Transverse colon (tissue), 4 donors: ENCODE results near the gene HELZ. TPM values are rescaled to one million over a fixed set of nuclear protein-coding genes. Genes with fewer than 3 reads are reported as not detected.
A peak's percentile ranks its signal among the peaks of the same experiment; 100 is the strongest.

Experiments used
- DNase-seq: peaks from one replicate; pipeline ENCODE4 v3.0.0-alpha.2; 2019
- H3K27ac ChIP-seq, 4 donors: fragments of 200-600 bp; sonication (generic); 2 replicates each; pipeline ENCODE4 v1.5.1; 2016 to 2018; ENCODE audit warnings: inconsistent platforms in 4 of 4
- H3K27me3 ChIP-seq: fragments of 200-600 bp; sonication (generic); 2 replicates; pipeline ENCODE4 v1.5.1; 2017; ENCODE audit warnings: inconsistent platforms
- H3K36me3 ChIP-seq, 4 donors: fragments of 200-600 bp; sonication (generic); 2 replicates each; pipeline ENCODE4 v1.5.1; 2017 to 2019; ENCODE audit warnings: inconsistent platforms in 4 of 4
- H3K4me1 ChIP-seq, 4 donors: fragments of 200-600 bp; sonication (generic); 2 replicates each; pipeline ENCODE4 v1.5.1; 2017 to 2020; ENCODE audit warnings: inconsistent platforms in 4 of 4
- H3K4me3 ChIP-seq, 4 donors: fragments of 200-600 bp; sonication (generic); 1 replicate in 1 of 4; 2 replicates in 3 of 4; pipeline versions ENCODE4 v1.5.1 to v1.6.1; 2017 to 2019; ENCODE audit warnings: inconsistent platforms in 4 of 4
- H3K9me3 ChIP-seq, 2 donors: fragments of 200-600 bp; sonication (generic); 2 replicates each; pipeline ENCODE4 v1.5.1; 2017 to 2019; ENCODE audit warnings: inconsistent platforms in 2 of 2
- CTCF ChIP-seq, 5 experiments: fragments of 200-600 bp in 3 of 5; fragments of 450-650 bp in 2 of 5; sonication (generic) in 3 of 5; IDR thresholded peaks; 1 replicate in 2 of 5; 2 replicates in 3 of 5; pipeline ENCODE4 v1.5.1; 2016 to 2017; ENCODE audit warnings: antibody characterized with exemption in 5 of 5, inconsistent platforms in 3 of 5, mild to moderate bottlenecking in 2 of 5, moderate library complexity in 1 of 5
- EP300 ChIP-seq: sonication (generic); formaldehyde crosslinking; IDR thresholded peaks from one replicate; pipeline ENCODE4 v1.6.1; 2017; ENCODE audit warnings: antibody characterized with exemption, low read depth
- POLR2A ChIP-seq: fragments of 450-650 bp; IDR thresholded peaks from one replicate; pipeline ENCODE4 v1.6.1; 2016; ENCODE audit warnings: antibody characterized with exemption, mild to moderate bottlenecking, moderate library complexity
- POLR2AphosphoS5 ChIP-seq, 3 donors: sonication (generic); formaldehyde crosslinking; IDR thresholded peaks; one replicate each; pipeline ENCODE4 v1.6.1; 2016; ENCODE audit warnings: antibody characterized with exemption in 3 of 3
- WGBS, 2 donors: methylation state at CpG; one replicate each; pipeline ENCODE4 v1.1.5; 2018; ENCODE audit warnings: low coverage in 1 of 2; 5-methylcytosine and 5-hydroxymethylcytosine counted together
- in situ Hi-C, 4 donors: fragments of 200-750 bp; cut with MboI; loops; one replicate each; pipeline versions ENCODE4 v1.15.0 to v1.15.1; 2017; ENCODE audit warnings: low sequenced_read_pairs in 3 of 4, low pct_ligation_motif_present in 1 of 4, low pct_unique_long_range_greater_than_20kb in 1 of 4
- intact Hi-C: fragments of 100-400 bp; cut with DNase I; formaldehyde crosslinking; loops from one replicate; pipeline ENCODE4 v1.15.1; 2023; ENCODE audit warnings: low total_unique reads
- total RNA-seq, 4 donors: library from RNA; depleted of rRNA; stranded (reverse); fragments of >200 nt; gene quantifications; one replicate each; pipeline ENCODE4 v1.1.0, GENCODE V29; 2016

HELZ gene
- total RNA-seq, 4 donors from 2014 or later: 31.8 to 126 (median 56.0) TPM

- DNase-seq: no peak
- H3K27me3 ChIP-seq: no peaks in the 10 kb centered on the region
- H3K4me1 ChIP-seq: no peaks in the 10 kb centered on the region
- in situ Hi-C loops (loop anchor here in 1 of 4 donors (25.0 kb wide), 2 partner anchors 246 to 421 kb away; no protein-coding TSS in a partner anchor), intact Hi-C loops (no loop called here)
- no peak overlapping the region for H3K4me3 ChIP-seq
- TF ChIP-seq EP300 (no peak), POLR2AphosphoS5 (IDR thresholded peaks at IDR 0.05) (no peak), CTCF (IDR thresholded peaks at IDR 0.05) (peak in 2 of 5 experiments; percentile 8 to 18)
- peaks cover 0 to 18% (median 9%) of the 10 kb centered on the region in 4 donors for H3K36me3 ChIP-seq
- no peaks in the 10 kb centered on the region for H3K9me3 ChIP-seq
- H3K27ac ChIP-seq: no peak overlapping the region
Measured at GRCh38 chr17:67157732-67158639, 87.0 kb downstream of the HELZ start.

GRCh38 chr17:67156269-67157199 is 88.5 kb downstream of the HELZ start:
- H3K27me3 ChIP-seq: no peaks in the 10 kb centered on the region
- no peak overlapping the region for H3K27ac ChIP-seq
- no peaks in the 10 kb centered on the region for H3K9me3 ChIP-seq
- intact Hi-C loops (no loop called here), in situ Hi-C loops (loop anchor here in 1 of 4 donors (25.0 kb wide), 2 partner anchors 244 to 419 kb away; no protein-coding TSS in a partner anchor)
- no peak overlapping the region for H3K4me3 ChIP-seq
- H3K4me1 ChIP-seq: no peaks in the 10 kb centered on the region
- no peak for TF ChIP-seq EP300
- no peak for TF ChIP-seq CTCF (IDR thresholded peaks at IDR 0.05)
- no peak for TF ChIP-seq POLR2A
- TF ChIP-seq POLR2AphosphoS5 (IDR thresholded peaks at IDR 0.05): no peak
- peaks cover 0 to 21% (median 9%) of the 10 kb centered on the region in 4 donors for H3K36me3 ChIP-seq
- 83 to 90% methylated on average over 6 to 9 of the region's 9 CpGs for WGBS, 2 donors
- DNase-seq: no peak

- Histone ChIP-seq H3K36me3 (peaks cover 0 to 21% (median 3%) of the 10 kb centered on the region in 4 donors), H3K9me3 (no peaks in the 10 kb centered on the region), H3K27ac (no peak overlapping the region), H3K4me1 (peaks cover 0 to 4% (median 0%) of the 10 kb centered on the region in 4 donors), H3K4me3 (no peak overlapping the region), H3K27me3 (no peaks in the 10 kb centered on the region)
- DNase-seq: no peak
- intact Hi-C loops (no loop called here), in situ Hi-C loops (loop anchor here in 1 of 4 donors (25.0 kb wide), 2 partner anchors 241 to 416 kb away; no protein-coding TSS in a partner anchor)
- 93 to 94% methylated on average over 2 of the region's 2 CpGs for WGBS, 2 donors
- no peak for TF ChIP-seq POLR2AphosphoS5 (IDR thresholded peaks at IDR 0.05)
- TF ChIP-seq EP300: no peak
- no peak for TF ChIP-seq POLR2A
- TF ChIP-seq CTCF (IDR thresholded peaks at IDR 0.05): no peak
Measured at GRCh38 chr17:67152824-67153223, 92.2 kb downstream of the HELZ start.

- no peaks in the 10 kb centered on the region for H3K27me3 ChIP-seq
- H3K9me3 ChIP-seq: no peaks in the 10 kb centered on the region
- no peak overlapping the region for H3K27ac ChIP-seq
- no peak overlapping the region for H3K4me3 ChIP-seq
- in situ Hi-C loops: loop anchor here in 1 of 4 donors (25.0 kb wide), 2 partner anchors 239 to 414 kb away; no protein-coding TSS in a partner anchor
- peaks cover 0 to 4% (median 0%) of the 10 kb centered on the region in 4 donors for H3K4me1 ChIP-seq
- TF ChIP-seq CTCF (IDR thresholded peaks at IDR 0.05) (no peak), POLR2A (no peak), EP300 (no peak), POLR2AphosphoS5 (IDR thresholded peaks at IDR 0.05) (no peak)
- peaks cover 0 to 29% (median 7%) of the 10 kb centered on the region in 4 donors for H3K36me3 ChIP-seq
- 92 to 94% methylated on average over 2 of the region's 2 CpGs for WGBS, 2 donors
- DNase-seq: no peak
- intact Hi-C loops: no loop called here
Measured at GRCh38 chr17:67151717-67152116, 93.3 kb downstream of the HELZ start.
